Subcutaneous adipose tissue (tissue), 4 donors: ENCODE measurements around the gene DPEP3. TPM values are rescaled to one million over a fixed set of nuclear protein-coding genes. Genes with fewer than 3 reads are reported as not detected.

Experiments used
- total RNA-seq, 4 donors: library from RNA; depleted of rRNA; stranded (reverse); fragments of >200 nt; gene quantifications; one replicate each; pipeline ENCODE4 v1.1.0, GENCODE V29; 2016
- TF ChIP-seq, protein P1 (sequence below): fragments of 450-650 bp; IDR thresholded peaks from one replicate; pipeline ENCODE4 v1.5.1; 2016; ENCODE audit warnings: low read depth, mild to moderate bottlenecking, control low read depth, antibody characterized with exemption, moderate library complexity

Gene DPEP3
- total RNA-seq, 4 donors from 2014 or later = 0.22 TPM; not detected in 3

DNA sequence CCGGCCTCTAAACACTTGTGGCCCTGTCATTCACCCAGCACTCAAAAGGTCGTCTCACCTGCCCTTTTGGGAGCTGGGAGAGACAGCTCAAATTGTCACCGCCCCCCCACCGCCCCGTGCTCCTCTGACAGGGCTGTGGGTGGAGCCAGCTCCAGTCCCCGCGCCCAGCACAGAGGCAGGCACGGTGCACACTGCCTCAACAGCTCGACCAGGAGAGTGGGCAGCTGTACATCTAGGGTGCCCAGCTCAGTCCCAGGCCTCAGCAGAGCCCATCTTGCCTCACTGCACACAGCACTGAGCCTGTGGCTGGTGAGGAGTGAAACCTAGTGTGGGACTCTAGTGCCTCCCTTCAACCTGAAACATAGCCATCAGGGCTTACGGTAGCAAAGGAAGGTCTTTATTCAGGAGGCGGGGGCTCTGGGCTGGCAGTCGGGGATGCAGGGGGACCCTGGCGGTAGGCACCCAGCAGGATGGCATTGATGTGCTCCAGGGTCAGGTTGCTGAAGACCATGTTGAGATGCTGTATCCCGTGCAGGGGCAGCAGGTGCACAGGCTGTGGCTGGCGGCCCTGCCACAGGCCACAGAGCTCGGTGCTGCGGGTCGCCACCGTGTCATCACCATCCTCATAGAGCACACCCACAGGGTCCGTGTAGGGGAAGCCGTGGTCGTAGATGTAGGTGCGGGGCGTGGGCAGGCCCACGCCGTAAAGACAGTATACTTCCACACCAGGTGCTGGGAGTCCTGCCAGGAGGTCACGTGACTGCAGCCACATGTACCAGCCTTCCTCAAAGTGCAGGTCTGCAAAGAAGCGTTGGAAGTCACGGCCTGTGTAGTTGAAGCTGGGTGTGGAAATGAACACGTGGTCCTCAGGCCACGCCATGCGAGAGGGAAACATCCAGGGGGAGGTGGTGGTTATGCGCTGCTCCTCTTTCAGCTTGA, 40.5 kb downstream of the DPEP3 start:
- TF ChIP-seq, protein P1, sequence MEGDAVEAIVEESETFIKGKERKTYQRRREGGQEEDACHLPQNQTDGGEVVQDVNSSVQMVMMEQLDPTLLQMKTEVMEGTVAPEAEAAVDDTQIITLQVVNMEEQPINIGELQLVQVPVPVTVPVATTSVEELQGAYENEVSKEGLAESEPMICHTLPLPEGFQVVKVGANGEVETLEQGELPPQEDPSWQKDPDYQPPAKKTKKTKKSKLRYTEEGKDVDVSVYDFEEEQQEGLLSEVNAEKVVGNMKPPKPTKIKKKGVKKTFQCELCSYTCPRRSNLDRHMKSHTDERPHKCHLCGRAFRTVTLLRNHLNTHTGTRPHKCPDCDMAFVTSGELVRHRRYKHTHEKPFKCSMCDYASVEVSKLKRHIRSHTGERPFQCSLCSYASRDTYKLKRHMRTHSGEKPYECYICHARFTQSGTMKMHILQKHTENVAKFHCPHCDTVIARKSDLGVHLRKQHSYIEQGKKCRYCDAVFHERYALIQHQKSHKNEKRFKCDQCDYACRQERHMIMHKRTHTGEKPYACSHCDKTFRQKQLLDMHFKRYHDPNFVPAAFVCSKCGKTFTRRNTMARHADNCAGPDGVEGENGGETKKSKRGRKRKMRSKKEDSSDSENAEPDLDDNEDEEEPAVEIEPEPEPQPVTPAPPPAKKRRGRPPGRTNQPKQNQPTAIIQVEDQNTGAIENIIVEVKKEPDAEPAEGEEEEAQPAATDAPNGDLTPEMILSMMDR = no peak

DNA sequence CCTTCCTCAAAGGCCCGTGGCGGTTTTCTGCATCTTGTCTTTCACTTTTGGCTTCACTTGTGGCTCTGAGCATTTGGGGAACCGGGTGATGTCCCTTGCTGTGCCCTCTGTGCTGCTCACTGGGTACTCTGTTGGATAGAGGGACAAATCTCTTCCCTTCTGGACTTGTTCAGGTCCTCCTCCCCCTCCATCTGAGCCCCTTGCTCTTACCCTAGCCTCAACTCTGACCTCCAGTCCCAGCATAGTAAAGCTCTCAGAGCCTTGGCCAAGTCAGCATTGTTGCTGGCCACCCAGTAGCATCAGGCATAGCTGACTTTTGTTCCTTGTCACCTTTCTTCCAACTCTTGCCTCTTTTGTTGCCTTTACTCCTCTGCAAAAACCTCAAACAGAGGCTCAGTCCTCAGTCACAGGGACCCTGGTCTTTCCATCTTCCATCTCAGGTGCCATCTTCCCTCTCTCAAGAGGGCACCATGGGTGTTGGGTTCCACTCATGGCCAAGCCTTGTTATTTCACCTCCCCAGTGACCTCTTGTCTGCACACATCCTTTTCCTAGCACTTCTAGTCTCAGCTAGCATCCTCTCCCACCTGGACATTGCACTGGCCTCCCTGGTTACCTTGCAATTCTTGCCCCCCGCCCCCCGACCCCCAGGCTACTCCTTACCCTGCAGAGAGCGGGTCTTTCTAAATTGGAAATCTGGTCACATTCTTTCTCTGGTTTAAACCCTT, 43.3 kb downstream of the DPEP3 start:
- TF ChIP-seq, protein P1 = no peak

DNA sequence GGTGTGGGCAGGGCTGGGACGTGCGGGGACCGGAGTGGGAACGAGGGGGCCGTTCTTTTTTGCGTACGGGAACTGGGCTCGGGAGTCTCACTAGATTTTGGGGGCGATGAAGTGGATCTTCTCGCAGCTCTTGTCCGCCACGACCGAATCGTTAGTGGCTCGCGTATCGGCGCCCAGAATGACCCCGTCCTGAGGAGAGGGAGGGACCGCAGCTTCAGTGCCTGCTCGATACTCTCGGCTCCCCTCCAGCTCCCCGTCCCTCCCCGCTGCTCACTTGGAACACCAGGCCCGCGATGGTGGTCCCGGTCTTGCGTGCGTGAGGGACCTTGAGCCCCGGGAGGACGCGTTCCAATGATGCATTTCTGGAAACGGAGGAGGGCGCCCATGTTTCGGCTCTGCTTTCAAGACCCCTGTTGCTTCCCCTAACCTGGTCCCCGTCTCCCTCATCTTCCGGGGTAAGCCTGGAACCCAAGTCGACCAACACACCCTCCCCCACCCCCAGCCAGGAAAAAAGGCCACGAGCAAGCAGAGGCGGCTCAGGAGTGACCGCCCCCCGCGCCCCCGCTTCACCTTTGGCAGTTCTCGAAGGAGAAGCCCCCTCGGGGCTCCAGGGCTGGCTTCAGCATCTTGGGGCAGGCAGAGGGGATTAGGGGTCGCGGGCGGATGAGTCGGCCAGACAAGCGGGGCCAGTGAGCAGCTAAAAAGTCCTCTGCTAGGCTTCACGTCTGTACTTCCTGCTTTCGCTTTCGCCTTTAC, 44.0 kb downstream of the DPEP3 start, which contains the start of gene PSMB10:
Gene PSMB10, minus strand, starts transcription at position 727 of the 756 bp plus-strand sequence. Its CDS starts 101 bp downstream, at position 626.
- TF ChIP-seq, protein P1 = no peak

DNA sequence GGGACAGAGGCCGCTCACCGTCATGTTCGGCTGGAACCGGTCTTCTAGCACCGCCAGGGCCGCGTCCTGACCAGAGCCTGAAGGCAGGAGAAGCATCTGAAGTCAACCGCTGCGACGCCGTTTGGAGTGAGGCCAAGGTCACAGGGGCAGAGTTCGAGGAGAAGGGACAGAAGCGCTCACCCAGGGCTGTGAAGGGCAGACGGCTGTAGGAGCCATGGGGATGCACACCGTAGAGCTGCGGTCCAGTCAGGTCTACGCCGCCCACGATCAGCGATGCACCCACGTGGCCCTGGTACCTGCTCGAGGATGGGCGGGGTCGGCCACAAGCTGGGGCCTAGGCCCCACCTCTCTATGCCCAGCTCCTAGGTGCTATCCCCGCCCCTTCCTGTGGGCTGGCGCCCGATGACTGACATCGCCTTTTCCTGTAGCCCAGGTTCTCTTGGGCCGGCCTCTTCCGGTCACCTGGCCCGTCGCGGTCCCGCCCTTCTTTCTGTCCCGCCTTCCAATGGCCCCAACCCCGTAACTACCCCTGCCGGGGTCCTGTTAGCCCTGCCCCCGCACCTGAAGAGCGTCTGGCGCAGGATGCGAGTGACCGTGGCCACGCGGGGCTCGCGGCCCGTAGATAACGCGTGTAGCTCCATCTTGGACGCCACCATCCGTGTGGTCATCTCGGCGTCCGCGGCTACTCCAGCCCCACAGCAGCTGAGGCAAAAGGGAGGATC, 44.7 kb downstream of the DPEP3 start:
- TF ChIP-seq, protein P1 = no peak

DNA sequence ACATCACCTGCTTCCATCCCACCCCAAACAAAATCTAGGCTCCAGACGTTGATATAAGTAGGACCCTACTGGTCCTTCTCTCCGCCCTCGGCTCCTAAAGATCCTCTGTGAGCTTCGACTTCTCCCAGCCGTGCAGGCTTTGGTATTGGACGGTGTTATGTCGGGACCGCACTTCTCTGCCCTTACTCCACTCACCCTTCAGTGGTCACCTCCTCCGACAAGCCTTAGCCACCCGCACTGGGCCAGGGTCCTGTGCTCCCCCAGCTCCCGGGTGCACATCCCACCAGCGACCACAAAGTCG, 45.2 kb downstream of the DPEP3 start:
- TF ChIP-seq, protein P1 = no peak

DNA sequence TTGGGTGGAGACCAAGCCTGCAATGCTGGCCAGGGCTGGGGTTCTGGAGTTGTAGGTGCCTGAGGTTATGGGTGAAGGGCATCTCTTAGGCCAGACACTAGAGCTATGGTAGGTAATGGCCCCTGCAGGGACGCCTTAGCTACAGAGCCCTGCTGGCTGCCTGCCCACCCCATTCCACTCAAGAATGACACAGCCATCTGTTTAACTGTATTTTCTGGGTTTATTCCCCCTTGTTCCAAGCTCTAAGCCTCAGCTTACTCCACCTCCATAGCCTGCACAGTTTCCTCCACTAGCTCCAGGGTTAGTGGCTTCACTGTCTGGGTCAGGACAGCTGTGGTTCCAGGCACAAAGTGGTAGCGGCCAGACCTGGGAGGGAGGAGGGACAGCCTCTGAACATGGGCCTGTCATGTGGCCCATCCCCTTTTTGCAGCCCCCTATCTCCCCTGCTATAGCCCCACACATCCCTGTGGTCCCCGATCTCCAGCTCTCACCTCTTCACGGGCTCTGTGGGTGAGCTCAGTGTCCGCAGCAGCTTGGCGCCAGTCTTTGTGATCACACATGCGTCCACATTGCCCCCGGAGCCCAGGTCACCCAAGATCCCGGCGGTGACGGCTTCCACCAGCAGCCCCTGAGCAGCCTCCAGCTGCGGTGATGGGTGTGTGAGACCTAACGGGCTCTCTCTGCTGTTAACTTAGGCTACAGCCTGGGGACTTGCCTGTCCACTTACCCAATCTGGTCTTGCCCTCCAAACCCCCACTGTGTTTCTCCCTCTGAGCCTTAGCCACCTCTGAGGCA, 45.8 kb downstream of the DPEP3 start:
- TF ChIP-seq, protein P1 = no peak
